ES-I3 (cell line): Measurements from ENCODE around the gene PPP4R3C.
"Not testable (repeated sequence)": the region's sequence is repeated elsewhere in the genome, so short reads cannot be mapped to it uniquely, and the experiment has no call there.

Experiments
- H3K36me3 ChIP-seq: 2 replicates; pipeline ENCODE4 v1.6.1; 2013; ENCODE audit warnings: mild to moderate bottlenecking, low read length, control low read depth, moderate library complexity; ENCODE audit not compliant: insufficient read depth
- H3K4me1 ChIP-seq: 2 replicates; pipeline ENCODE4 v1.6.1; 2013; ENCODE audit warnings: mild to moderate bottlenecking, control low read depth, low read length; ENCODE audit not compliant: insufficient read depth
- H3K9ac ChIP-seq: 2 replicates; pipeline ENCODE4 v1.6.1; 2013; ENCODE audit warnings: low read depth, mild to moderate bottlenecking, low read length, moderate library complexity
- H3K9me3 ChIP-seq: 2 replicates; pipeline ENCODE4 v1.6.1; 2013; ENCODE audit warnings: mild to moderate bottlenecking, low read length, moderate library complexity; ENCODE audit not compliant: control insufficient read depth, insufficient read depth

PPP4R3C gene

DNA sequence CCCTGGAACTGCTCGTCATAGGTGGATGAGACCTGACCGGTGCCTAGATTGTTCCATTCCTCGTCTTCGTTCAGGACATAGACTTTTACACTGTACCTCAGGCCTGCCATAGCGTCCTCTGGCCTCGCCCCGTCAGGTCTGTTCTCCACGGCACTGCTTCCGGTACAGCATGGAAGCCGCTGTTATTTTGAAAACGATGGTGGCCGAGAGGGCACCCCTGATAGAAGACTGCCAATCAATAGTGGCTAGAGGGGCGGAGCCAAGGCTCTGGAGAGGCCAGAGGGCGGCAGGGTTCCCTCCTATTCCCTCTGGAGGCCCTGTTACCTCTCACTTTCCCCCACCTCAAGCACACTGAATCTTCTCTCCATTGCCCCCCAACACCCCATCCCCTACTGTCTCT, at the start of gene PPP4R3C:
Gene PPP4R3C, minus strand, starts transcription at position 155 of the 400 bp plus-strand sequence. Its CDS starts 45 bp downstream, at position 110.
- Histone ChIP-seq H3K4me1 (no peaks in the 10 kb centered on the region), H3K9me3 (no peaks in the 10 kb centered on the region), H3K9ac (no peak within 1 kb of the TSS), H3K36me3 (no peaks in the 10 kb centered on the region)

DNA sequence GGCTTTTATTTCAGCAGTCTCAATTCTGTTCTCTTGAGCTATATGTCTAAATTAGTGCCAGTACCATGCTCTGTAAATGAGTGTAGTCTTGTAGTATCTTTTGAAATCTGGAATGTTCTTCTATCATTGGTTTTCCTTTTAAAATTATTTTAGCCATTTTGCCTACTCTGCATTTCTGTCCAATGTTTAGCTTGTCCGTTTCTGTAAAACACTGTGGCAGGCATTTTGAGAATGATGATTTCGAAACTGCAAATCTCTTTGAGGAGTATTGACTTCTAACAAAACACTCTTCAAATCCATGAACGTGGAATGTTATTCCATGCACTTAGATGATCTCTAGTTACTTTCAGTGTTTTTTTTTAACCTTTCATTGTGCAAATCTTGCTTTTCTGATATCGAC, 28.3 kb upstream of the PPP4R3C start:
- H3K36me3 ChIP-seq: no peaks in the 10 kb centered on the region
- H3K9me3 ChIP-seq: no peaks in the 10 kb centered on the region
- no peaks in the 10 kb centered on the region for H3K4me1 ChIP-seq
- H3K9ac ChIP-seq: no peak overlapping the region

DNA sequence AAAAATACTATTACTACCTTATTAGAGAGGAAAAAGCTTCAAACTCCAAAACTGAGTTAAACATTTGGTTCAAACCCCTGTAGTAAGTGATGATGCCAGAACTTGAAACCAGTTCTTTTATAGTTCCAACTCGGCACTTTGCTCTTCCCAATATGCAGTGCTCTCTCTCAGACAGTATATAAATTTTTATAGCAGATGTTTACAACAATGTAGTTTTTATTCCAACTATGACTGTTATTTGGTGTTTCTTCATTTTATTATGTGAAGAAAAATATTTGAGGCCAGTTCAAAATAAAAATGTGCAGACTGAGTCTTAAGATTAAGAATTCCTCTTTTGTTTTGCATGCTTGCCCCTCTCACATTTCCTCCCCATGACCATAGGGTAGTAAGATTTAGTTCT, 2.9 kb upstream of the PPP4R3C start:
- H3K4me1 ChIP-seq: no peaks in the 10 kb centered on the region
- no peaks in the 10 kb centered on the region for H3K9me3 ChIP-seq
- no peaks in the 10 kb centered on the region for H3K36me3 ChIP-seq
- no peak overlapping the region for H3K9ac ChIP-seq

DNA sequence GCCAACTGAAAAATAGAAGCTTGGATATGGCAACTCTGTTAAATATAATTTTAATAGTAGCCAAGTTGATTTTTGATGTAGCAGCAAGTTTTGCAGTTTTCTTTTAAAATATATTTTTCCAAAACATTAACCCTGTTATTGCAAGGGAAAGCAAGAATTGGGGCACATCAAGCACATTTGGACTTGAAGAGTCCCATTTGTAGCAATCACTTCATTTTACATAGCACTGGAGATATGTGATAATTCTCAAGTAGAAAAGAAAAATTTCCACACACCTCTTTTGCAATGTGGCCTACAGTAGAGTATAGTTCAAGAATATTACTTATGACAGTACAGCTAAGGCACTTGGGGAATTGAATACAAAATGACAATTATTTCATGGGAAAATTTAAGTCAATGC, 1.9 kb upstream of the PPP4R3C start:
- H3K4me1 ChIP-seq: no peaks in the 10 kb centered on the region
- H3K9me3 ChIP-seq: no peaks in the 10 kb centered on the region
- H3K9ac ChIP-seq: no peak overlapping the region
- no peaks in the 10 kb centered on the region for H3K36me3 ChIP-seq

DNA sequence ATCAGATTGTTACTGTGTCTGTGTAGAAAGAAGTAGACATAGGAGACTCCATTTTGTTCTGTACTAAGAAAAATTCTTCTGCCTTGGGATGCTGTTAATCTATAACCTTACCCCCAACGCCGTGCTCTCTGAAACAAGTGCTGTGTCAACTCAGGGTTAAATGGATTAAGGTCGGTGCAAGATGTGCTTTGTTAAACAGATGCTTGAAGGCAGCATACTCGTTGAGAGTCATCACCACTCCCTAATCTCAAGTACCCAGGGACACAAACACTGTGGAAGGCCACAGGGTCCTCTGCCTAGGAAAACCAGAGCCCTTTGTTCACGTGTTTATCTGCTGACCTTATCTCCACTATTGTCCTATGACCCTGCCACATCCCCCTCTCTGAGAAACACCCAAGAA, 4.0 kb downstream of the PPP4R3C start:
- H3K9me3 ChIP-seq, H3K36me3 ChIP-seq, H3K4me1 ChIP-seq, H3K9ac ChIP-seq: not testable (repeated sequence)

DNA sequence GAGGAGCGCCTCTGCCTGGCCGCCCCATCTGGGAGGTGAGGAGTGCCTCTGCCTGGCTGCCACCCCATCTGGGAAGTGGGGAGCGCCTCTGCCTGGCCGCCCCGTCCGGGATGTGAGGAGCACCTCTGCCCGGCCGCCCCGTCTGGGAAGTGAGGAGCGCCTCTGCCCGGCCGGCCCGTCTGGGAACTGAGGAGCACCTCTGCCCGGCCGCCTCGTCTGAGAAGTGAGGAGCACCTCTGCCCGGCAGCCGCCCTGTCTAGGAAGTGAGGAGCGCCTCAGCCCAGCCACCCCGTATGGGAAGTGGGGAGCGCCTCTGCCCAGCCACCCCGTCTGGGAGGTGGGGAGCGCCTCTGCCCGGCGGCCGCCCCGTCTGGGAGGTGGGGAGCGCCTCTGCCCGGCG, 4.6 kb downstream of the PPP4R3C start:
- H3K36me3 ChIP-seq, H3K9ac ChIP-seq, H3K4me1 ChIP-seq, H3K9me3 ChIP-seq: not testable (repeated sequence)

DNA sequence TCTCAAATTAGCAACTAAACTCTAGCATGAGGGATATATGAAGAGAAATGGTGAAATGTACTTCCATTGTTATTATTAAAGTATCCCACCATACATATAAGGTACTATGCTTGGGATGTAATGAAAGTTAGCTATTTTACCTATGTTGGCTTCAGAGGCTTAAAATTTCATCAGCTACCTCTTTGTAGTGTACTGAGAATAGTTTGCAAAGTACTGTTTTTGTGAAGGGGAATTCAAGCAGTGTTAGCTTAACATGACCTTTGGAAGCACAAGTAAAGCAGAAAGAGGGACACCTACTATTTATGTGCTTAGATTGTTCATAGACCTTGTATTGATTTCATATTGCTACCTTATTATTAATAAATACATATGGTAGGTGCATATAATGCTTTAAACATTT, 11.8 kb downstream of the PPP4R3C start:
- H3K9ac ChIP-seq: no peak overlapping the region
- no peaks in the 10 kb centered on the region for H3K4me1 ChIP-seq
- no peaks in the 10 kb centered on the region for H3K9me3 ChIP-seq
- no peaks in the 10 kb centered on the region for H3K36me3 ChIP-seq

DNA sequence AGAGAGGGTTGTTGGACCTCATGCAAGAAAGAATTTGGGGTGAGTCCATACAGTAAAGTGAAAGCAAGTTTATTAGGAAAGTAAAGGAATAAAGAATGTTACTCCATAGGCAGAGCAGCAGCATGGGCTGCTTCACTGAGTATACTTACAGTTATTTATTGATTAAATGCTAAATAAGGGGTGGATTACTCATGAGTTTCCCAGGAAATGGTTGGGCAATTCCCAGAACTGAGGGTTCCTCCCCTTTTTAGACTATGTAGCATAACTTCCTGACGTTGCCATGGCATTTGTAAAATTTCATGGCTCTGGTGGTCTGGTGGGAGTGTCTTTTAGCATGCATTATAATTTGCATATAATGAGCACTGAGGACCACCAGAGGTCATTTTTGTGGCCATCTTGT, 16.7 kb downstream of the PPP4R3C start:
- Histone ChIP-seq H3K4me1 (no peaks in the 10 kb centered on the region), H3K9ac (no peak overlapping the region), H3K9me3 (no peaks in the 10 kb centered on the region), H3K36me3 (no peaks in the 10 kb centered on the region)

DNA sequence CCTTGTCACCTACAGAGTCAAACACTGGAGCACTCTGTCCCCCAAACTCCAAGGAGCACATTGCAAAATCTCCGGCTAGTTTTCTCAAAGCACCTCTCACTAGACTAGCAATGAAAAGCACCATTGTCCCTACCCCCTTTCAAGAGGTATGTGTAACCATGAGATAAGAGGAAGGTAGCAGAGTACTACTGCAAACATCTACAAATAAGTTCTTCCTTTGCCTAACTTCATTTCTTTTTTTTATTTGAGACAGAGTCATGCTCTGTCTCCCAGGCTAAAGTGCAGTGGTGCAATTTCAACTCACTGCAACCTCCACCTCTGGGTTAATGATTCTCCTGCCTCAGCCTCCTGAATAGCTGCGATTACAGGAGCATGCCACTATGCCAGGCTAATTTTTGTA, 17.7 kb downstream of the PPP4R3C start:
- Histone ChIP-seq H3K9ac (no peak overlapping the region), H3K36me3 (no peaks in the 10 kb centered on the region), H3K9me3 (no peaks in the 10 kb centered on the region), H3K4me1 (no peaks in the 10 kb centered on the region)

DNA sequence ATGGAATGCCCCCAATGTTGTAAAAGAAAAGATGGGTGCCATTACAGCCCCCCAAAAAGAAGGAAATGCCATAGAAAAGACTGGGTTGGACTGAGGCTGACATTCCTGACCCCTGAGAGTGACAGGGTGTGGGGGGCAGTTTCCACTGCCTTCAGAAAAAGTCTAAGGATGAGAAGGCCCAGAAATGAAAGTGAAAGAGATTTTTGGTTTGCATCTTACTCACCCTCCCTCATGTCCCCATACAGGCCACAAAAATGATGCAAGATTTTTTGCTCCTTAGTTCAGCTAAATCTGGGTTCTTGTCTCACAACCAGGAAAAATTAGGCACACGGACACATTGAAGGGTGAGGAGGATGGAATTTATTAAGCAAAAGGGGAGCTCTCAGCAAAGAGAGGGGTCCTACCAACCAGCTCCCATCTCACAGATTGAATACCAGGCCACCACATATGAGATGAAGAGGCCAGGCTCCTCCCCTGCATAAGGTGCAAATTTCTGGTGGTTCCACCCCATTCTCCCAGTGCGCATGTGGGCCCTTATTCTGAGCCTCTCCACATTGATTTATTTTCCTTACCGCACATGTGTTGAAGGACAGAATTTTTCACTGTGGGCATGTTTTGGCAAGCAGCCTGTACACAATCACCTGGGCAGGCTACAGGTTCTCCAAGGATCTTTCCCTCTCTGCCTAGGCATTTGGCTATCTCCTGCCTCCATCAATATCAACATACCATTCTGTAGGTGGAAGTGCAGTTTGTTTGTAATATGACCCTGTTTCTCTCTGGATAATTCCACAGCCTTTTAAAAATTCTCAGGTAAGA, 18.8 kb downstream of the PPP4R3C start:
- Histone ChIP-seq H3K9me3 (no peaks in the 10 kb centered on the region), H3K36me3 (no peaks in the 10 kb centered on the region)

DNA sequence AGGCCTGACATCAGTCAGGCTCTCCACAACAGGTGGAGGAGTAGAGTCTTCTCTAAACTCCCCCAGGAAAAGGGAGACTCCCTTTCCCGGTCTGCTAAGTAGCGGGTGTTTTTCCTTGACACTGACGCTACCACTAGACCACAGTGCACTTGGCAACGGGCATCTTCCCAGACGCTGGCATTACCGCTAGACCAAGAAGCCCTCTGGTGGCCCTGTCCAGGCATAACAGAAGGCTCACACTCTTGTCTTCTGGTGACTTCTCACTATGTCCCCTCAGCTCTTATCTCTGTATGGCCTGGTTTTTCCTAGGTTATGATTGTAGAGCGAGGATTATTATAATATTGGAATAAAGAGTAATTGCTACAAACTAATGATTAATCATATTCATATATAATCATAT, 20.7 kb downstream of the PPP4R3C start:
- H3K4me1 ChIP-seq, H3K9ac ChIP-seq, H3K36me3 ChIP-seq, H3K9me3 ChIP-seq: not testable (repeated sequence)

More for the DNA sequence above, 18.8 kb downstream of the PPP4R3C start:
- Histone ChIP-seq H3K9ac (no peak overlapping the region), H3K4me1 (no peaks in the 10 kb centered on the region)

DNA sequence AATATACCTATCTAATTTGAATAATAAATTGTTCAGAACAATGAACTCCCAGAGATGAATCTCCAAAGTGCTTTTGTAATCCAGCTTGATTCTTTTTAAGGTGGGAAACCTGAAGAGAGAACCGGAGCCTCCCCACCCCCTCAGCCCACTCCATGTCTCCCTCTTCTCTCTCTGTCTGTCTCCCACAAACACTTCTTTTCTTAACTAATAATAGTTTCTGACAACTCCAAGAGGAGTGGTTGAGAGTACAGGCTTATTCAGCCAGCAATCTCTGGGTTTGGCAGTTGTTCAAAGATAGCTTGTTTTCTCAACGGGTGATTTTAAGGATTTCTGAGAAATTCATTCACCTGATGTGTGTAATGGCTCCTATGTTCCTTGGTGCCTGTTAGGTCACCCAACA, 23.4 kb downstream of the PPP4R3C start:
- Histone ChIP-seq H3K9ac (no peak overlapping the region), H3K36me3 (no peaks in the 10 kb centered on the region)

DNA sequence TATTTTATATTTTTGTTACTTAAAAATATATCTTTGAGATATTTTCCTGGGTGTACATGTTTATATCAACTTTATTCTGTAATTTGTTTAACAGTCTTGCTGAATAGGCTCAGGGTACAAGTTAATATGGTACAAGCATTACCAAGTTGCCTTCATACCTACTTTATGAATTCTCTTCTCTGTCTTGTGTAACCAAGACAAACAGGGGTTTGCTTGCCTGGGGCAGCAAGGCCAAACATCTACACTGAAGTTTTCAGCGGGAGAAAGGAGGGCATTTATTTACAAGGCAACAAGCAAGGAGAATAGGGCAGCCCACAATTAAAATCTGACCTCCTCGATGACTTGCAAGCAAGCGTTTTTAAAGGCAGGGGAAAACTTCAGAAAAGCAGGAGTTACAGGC, 24.2 kb downstream of the PPP4R3C start:
- H3K9me3 ChIP-seq: no peaks in the 10 kb centered on the region
- H3K9ac ChIP-seq: no peak overlapping the region
- no peaks in the 10 kb centered on the region for H3K36me3 ChIP-seq
- no peaks in the 10 kb centered on the region for H3K4me1 ChIP-seq

More for the DNA sequence above, 23.4 kb downstream of the PPP4R3C start:
- Histone ChIP-seq H3K4me1 (no peaks in the 10 kb centered on the region), H3K9me3 (no peaks in the 10 kb centered on the region)

DNA sequence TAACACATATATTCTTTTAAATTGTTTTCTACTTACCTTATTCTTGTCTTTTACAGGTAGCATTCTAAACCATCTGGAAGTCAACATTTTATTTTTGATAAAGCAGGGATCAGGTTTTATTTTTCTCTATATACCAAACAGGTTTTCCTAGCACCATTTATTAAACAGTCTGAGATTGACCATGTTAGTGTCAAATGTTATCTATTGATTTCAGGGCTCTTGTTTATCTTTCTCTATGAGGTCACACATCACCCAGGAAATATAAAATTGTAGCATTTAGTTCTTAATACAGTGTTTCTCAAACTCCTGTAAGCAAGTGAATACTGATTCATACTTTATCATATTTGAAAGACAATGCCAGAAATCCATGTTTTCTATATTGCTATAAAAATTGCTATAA, 28.1 kb downstream of the PPP4R3C start:
- no peaks in the 10 kb centered on the region for H3K9me3 ChIP-seq
- no peak overlapping the region for H3K9ac ChIP-seq
- H3K4me1 ChIP-seq: no peaks in the 10 kb centered on the region
- H3K36me3 ChIP-seq: no peaks in the 10 kb centered on the region
